ENCODE measurements around the gene CD44. TPM values are rescaled to one million over a fixed set of nuclear protein-coding genes. Genes with fewer than 3 reads are reported as not detected.
A peak's percentile ranks its signal among the peaks of the same experiment; 100 is the strongest.
"Not testable (repeated sequence)": the region's sequence is repeated elsewhere in the genome, so short reads cannot be mapped to it uniquely, and the experiment has no call there.

The CD44 gene
- polyA plus RNA-seq, 3 donors from 2014 or later: 213 to 247 (median 216) TPM

- Mint-ChIP-seq H3K9me3 (peaks cover 0 to 6% (median 1%) of the 10 kb centered on the region in 6 donors), H3K27ac (peak overlapping the region in 3 of 6 donors; percentile 5 to 75 (median 17)), H3K27me3 (ENCODE audit: low read depth in 3 of 3) (peaks cover 0 to 5% (median 0%) of the 10 kb centered on the region in 3 donors), H3K4me1 (peaks cover 29 to 56% of the 10 kb centered on the region in 2 donors), H3K4me3 (no peak overlapping the region), H3K36me3 (peaks cover 66 to 76% (median 68%) of the 10 kb centered on the region in 3 donors)
- DNase-seq: no peak
These were observed 72.0 kb downstream of the CD44 start for GRCh38 chr11:35210876-35211546.

GRCh38 chr11:35211952-35212351 is 73.0 kb downstream of the CD44 start:
- peaks cover 0 to 6% (median 1%) of the 10 kb centered on the region in 6 donors for H3K9me3 Mint-ChIP-seq
- peaks cover 38 to 65% of the 10 kb centered on the region in 2 donors for H3K4me1 Mint-ChIP-seq
- H3K4me3 Mint-ChIP-seq: no peak overlapping the region
- H3K36me3 Mint-ChIP-seq: peaks cover 61 to 78% (median 70%) of the 10 kb centered on the region in 3 donors
- peak overlapping the region in 1 of 6 donors; percentile 47 for H3K27ac Mint-ChIP-seq
- no peak for DNase-seq
- no peaks in the 10 kb centered on the region for H3K27me3 Mint-ChIP-seq (ENCODE audit: low read depth in 3 of 3)

GRCh38 chr11:35214226-35214770 is 75.3 kb downstream of the CD44 start:
- peaks cover 47 to 68% (median 62%) of the 10 kb centered on the region in 3 donors for H3K36me3 Mint-ChIP-seq

GRCh38 chr11:35214792-35215193 is 75.8 kb downstream of the CD44 start:
- no peak for DNase-seq
- H3K9me3 Mint-ChIP-seq: peaks cover 0 to 6% (median 1%) of the 10 kb centered on the region in 6 donors
- peaks cover 45 to 61% of the 10 kb centered on the region in 2 donors for H3K4me1 Mint-ChIP-seq
- peaks cover 46 to 68% (median 64%) of the 10 kb centered on the region in 3 donors for H3K36me3 Mint-ChIP-seq
- H3K27me3 Mint-ChIP-seq (ENCODE audit: low read depth in 3 of 3): peaks cover 0 to 2% (median 0%) of the 10 kb centered on the region in 3 donors
- H3K27ac Mint-ChIP-seq: peak overlapping the region in 5 of 6 donors; percentile 48 to 71 (median 60)
- peak overlapping the region in 2 of 5 donors; percentile 24 to 32 for H3K4me3 Mint-ChIP-seq

More at GRCh38 chr11:35214226-35214770, 75.3 kb downstream of the CD44 start:
- Mint-ChIP-seq H3K27ac (peak overlapping the region; percentile 22 to 71 (median 59)), H3K9me3 (peaks cover 0 to 6% (median 1%) of the 10 kb centered on the region in 6 donors), H3K4me1 (peaks cover 45 to 61% of the 10 kb centered on the region in 2 donors), H3K4me3 (peak overlapping the region in 2 of 5 donors; percentile 24 to 32), H3K27me3 (ENCODE audit: low read depth in 3 of 3) (no peaks in the 10 kb centered on the region)
- DNase-seq: no peak

- Mint-ChIP-seq H3K9me3 (no peaks in the 10 kb centered on the region), H3K27me3 (ENCODE audit: low read depth in 3 of 3) (peaks cover 0 to 2% (median 0%) of the 10 kb centered on the region in 3 donors), H3K27ac (peak overlapping the region in 4 of 6 donors; percentile 13 to 75 (median 70)), H3K4me3 (no peak overlapping the region), H3K4me1 (peaks cover 45 to 61% of the 10 kb centered on the region in 2 donors), H3K36me3 (peaks cover 41 to 64% (median 58%) of the 10 kb centered on the region in 3 donors)
- no peak for DNase-seq
These were observed 77.0 kb downstream of the CD44 start for GRCh38 chr11:35215945-35216344.

- peaks cover 41 to 52% of the 10 kb centered on the region in 2 donors for H3K4me1 Mint-ChIP-seq
- peak in 2 of 3 donors; percentile 11 to 15 for DNase-seq
- no peak overlapping the region for H3K4me3 Mint-ChIP-seq
These were observed 78.1 kb downstream of the CD44 start for GRCh38 chr11:35216962-35217678.

GRCh38 chr11:35218956-35219355 is 80.0 kb downstream of the CD44 start:
- H3K36me3 Mint-ChIP-seq: peaks cover 33 to 69% (median 66%) of the 10 kb centered on the region in 3 donors
- peak overlapping the region in 3 of 6 donors; percentile 20 to 50 (median 45) for H3K27ac Mint-ChIP-seq
- H3K4me3 Mint-ChIP-seq: no peak overlapping the region
- H3K9me3 Mint-ChIP-seq: no peaks in the 10 kb centered on the region
- H3K27me3 Mint-ChIP-seq (ENCODE audit: low read depth in 3 of 3): peaks cover 0 to 4% (median 2%) of the 10 kb centered on the region in 3 donors
- no peak for DNase-seq
- H3K4me1 Mint-ChIP-seq: peaks cover 31 to 37% of the 10 kb centered on the region in 2 donors

More at GRCh38 chr11:35216962-35217678, 78.1 kb downstream of the CD44 start:
- Mint-ChIP-seq H3K36me3 (peaks cover 39 to 65% (median 58%) of the 10 kb centered on the region in 3 donors), H3K27ac (peak overlapping the region; percentile 1 to 87 (median 68)), H3K9me3 (no peaks in the 10 kb centered on the region), H3K27me3 (ENCODE audit: low read depth in 3 of 3) (peaks cover 0 to 4% (median 2%) of the 10 kb centered on the region in 3 donors)

GRCh38 chr11:35223371-35223796 is 84.4 kb downstream of the CD44 start:
- no peak for DNase-seq
- no peak overlapping the region for H3K4me3 Mint-ChIP-seq
- H3K9me3 Mint-ChIP-seq: no peaks in the 10 kb centered on the region
- no peaks in the 10 kb centered on the region for H3K4me1 Mint-ChIP-seq
- peak overlapping the region in 1 of 6 donors; percentile 40 for H3K27ac Mint-ChIP-seq
- H3K27me3 Mint-ChIP-seq (ENCODE audit: low read depth in 3 of 3): peaks cover 2 to 4% (median 2%) of the 10 kb centered on the region in 3 donors
- H3K36me3 Mint-ChIP-seq: peaks cover 46 to 84% (median 65%) of the 10 kb centered on the region in 3 donors

GRCh38 chr11:35223991-35224390 is 85.0 kb downstream of the CD44 start:
- H3K4me1 Mint-ChIP-seq: no peaks in the 10 kb centered on the region
- no peaks in the 10 kb centered on the region for H3K9me3 Mint-ChIP-seq
- H3K36me3 Mint-ChIP-seq: peaks cover 47 to 84% (median 64%) of the 10 kb centered on the region in 3 donors
- H3K27ac Mint-ChIP-seq: peak overlapping the region in 3 of 6 donors; percentile 29 to 40 (median 40)
- no peak overlapping the region for H3K4me3 Mint-ChIP-seq
- no peak for DNase-seq
- H3K27me3 Mint-ChIP-seq (ENCODE audit: low read depth in 3 of 3): peaks cover 2 to 4% (median 2%) of the 10 kb centered on the region in 3 donors

- Mint-ChIP-seq H3K9me3 (no peaks in the 10 kb centered on the region), H3K4me3 (no peak overlapping the region), H3K27ac (peak overlapping the region in 4 of 6 donors; percentile 36 to 70 (median 52)), H3K4me1 (no peaks in the 10 kb centered on the region), H3K36me3 (peaks cover 53 to 89% (median 69%) of the 10 kb centered on the region in 3 donors), H3K27me3 (ENCODE audit: low read depth in 3 of 3) (peaks cover 0 to 4% (median 2%) of the 10 kb centered on the region in 3 donors)
- no peak for DNase-seq
These were observed 87.1 kb downstream of the CD44 start for GRCh38 chr11:35225946-35226520.

- Mint-ChIP-seq H3K27ac (peak overlapping the region in 1 of 6 donors; percentile 70), H3K36me3 (peaks cover 47 to 89% (median 65%) of the 10 kb centered on the region in 3 donors)
- H3K4me1 Mint-ChIP-seq; DNase-seq; H3K4me3 Mint-ChIP-seq; H3K9me3 Mint-ChIP-seq; H3K27me3 Mint-ChIP-seq (ENCODE audit: low read depth in 3 of 3): not testable (repeated sequence)
These were observed 87.8 kb downstream of the CD44 start for GRCh38 chr11:35226756-35227155.

GRCh38 chr11:35227576-35228327 is 88.8 kb downstream of the CD44 start:
- Mint-ChIP-seq H3K27me3 (ENCODE audit: low read depth in 3 of 3) (peaks cover 0 to 5% (median 4%) of the 10 kb centered on the region in 3 donors), H3K4me3 (no peak overlapping the region), H3K27ac (peak overlapping the region in 5 of 6 donors; percentile 22 to 70 (median 40)), H3K4me1 (no peaks in the 10 kb centered on the region), H3K9me3 (no peaks in the 10 kb centered on the region), H3K36me3 (peaks cover 52 to 91% (median 63%) of the 10 kb centered on the region in 3 donors)
- no peak for DNase-seq

Measured in immature natural killer cell (primary cell).